Heart left ventricle (tissue), 16 donors: Measurements from ENCODE around the gene PMVK. TPM values are rescaled to one million over a fixed set of nuclear protein-coding genes. Genes with fewer than 3 reads are reported as not detected.
"Not testable (repeated sequence)": the region's sequence is repeated elsewhere in the genome, so short reads cannot be mapped to it uniquely, and the experiment has no call there.

ENCODE experiments used
- ATAC-seq, 4 donors: fragments of 200-7000 bp; cut with Tn5 transposase; one replicate each; pipeline ENCODE4 v1.9.1; 2020 to 2022; ENCODE audit warnings: moderate library complexity in 4 of 4, mild to moderate bottlenecking in 3 of 4, moderate number of reproducible peaks in 1 of 4
- DNase-seq, 5 donors: peaks; one replicate each; pipeline ENCODE4 v3.0.0-alpha.2; 2020
- H3K27ac ChIP-seq, 12 donors: fragments of 200-600 bp; sonication (generic) in 4 of 12; one replicate each; pipeline versions ENCODE4 v1.5.0 to v1.8.0; 2016 to 2022; ENCODE audit warnings: mild to moderate bottlenecking in 2 of 12
- H3K27me3 ChIP-seq, 9 donors: fragments of 200-600 bp; sonication (generic) in 2 of 9; one replicate each; pipeline versions ENCODE4 v1.5.1 to v1.8.0; 2016 to 2022; ENCODE audit warnings: mild to moderate bottlenecking in 3 of 9
- H3K36me3 ChIP-seq, 9 donors: fragments of 200-600 bp; sonication (generic) in 2 of 9; one replicate each; pipeline versions ENCODE4 v1.5.0 to v1.8.0; 2018 to 2022; ENCODE audit warnings: mild to moderate bottlenecking in 2 of 9
- H3K4me1 ChIP-seq, 12 donors: fragments of 200-600 bp; sonication (generic) in 4 of 12; one replicate each; pipeline versions ENCODE4 v1.5.0 to v1.8.0; 2016 to 2022; ENCODE audit warnings: mild to moderate bottlenecking in 3 of 12
- H3K4me3 ChIP-seq, 12 donors: fragments of 200-600 bp; sonication (generic) in 4 of 12; one replicate each; pipeline versions ENCODE4 v1.5.0 to v1.8.0; 2017 to 2022; ENCODE audit warnings: mild to moderate bottlenecking in 9 of 12, moderate library complexity in 4 of 12
- H3K9me3 ChIP-seq, 12 donors: fragments of 200-600 bp; sonication (generic) in 4 of 12; one replicate each; pipeline versions ENCODE4 v1.5.0 to v1.8.0; 2016 to 2022; ENCODE audit warnings: mild to moderate bottlenecking in 1 of 12
- POLR2A ChIP-seq, 2 donors: fragments of 450-650 bp; IDR thresholded peaks; one replicate each; pipeline ENCODE4 v1.6.1; 2017; ENCODE audit warnings: antibody characterized with exemption in 2 of 2, mild to moderate bottlenecking in 2 of 2, moderate library complexity in 2 of 2
- WGBS, 4 donors: extraction: QIAGEN DNeasy Blood & Tissue Kit in 2 of 4; methylation state at CpG; one replicate each; pipeline versions ENCODE4 v1.1.5 to v1.1.7; 2013 to 2018; 5-methylcytosine and 5-hydroxymethylcytosine counted together
- intact Hi-C, 10 donors: fragments of 100-400 bp; cut with DNase I; formaldehyde crosslinking; loops; one replicate each; pipeline versions ENCODE4 v1.11.1 to v1.14.2; 2022
- polyA plus RNA-seq, 2 donors: library from polyadenylated mRNA; stranded (reverse); fragments of 200-250 nt; gene quantifications; one replicate each; pipeline ENCODE4 v1.2.3, GENCODE V29; 2013
- total RNA-seq, 9 donors: library from RNA; depleted of rRNA in 2 of 9; stranded (reverse); fragments of >200 nt in 2 of 9; fragmentation: NEBNext Ultra II Directional in 3 of 9; extraction: Animal tissue kit (Norgen Biotek cat#: 25700) in 3 of 9; gene quantifications; one replicate each; pipeline versions ENCODE4 v1.1.0 to v1.2.4, GENCODE V29; 2016 to 2023
- TF ChIP-seq, protein P1 (sequence below), 12 donors: fragments of 200-600 bp; sonication (generic) in 4 of 12; IDR thresholded peaks; one replicate each; pipeline versions ENCODE4 v1.5.0 to v1.8.0; 2018 to 2022; ENCODE audit warnings: antibody characterized with exemption in 12 of 12, mild to moderate bottlenecking in 5 of 12
- donor health status: ischemic (EF 13 %, LVEDD 7.1; RV severe dilation, severe dysfunction).
- donor health status: healthy with polysubstance abuse.
- donor health status: DM: no; HTN: yes; CAD: no.
- donor health status: DM: no; HTN: no; CAD: no.
- donor health status: ischemic (EF 25% LVEDD 6.9; RV normal size, moderate dysfunction).
- donor health status: ischemic (EF 25% LVEDD 5.7; RV mildly dilated, moderate dysfunction).
- donor health status: healthy.
- donor health status: DM: yes; HTN: yes; CAD: no.
- donor health status: ischemic (EF 35%, LVEDD 5.7; RV mildly dilated, moderate dysfunction).
- donor health status: nonischemic (EF 11% LVEDD 7.7; RV severe dilation, severe dysfunction).
- donor health status: DM: yes; HTN: yes; CAD: no.
- donor health status: PGD.
- donor health status: ischemic (EF 29% LVEDD 5.4; RV normal size, mild dysfunction).
- donor health status: nonischemic (EF 23%, LVEDD 6.1; RV moderate dilation, normal function).

PMVK gene
- total and polyA plus RNA-seq, 11 donors: 12.8 to 52.1 (median 39.1) TPM

DNA sequence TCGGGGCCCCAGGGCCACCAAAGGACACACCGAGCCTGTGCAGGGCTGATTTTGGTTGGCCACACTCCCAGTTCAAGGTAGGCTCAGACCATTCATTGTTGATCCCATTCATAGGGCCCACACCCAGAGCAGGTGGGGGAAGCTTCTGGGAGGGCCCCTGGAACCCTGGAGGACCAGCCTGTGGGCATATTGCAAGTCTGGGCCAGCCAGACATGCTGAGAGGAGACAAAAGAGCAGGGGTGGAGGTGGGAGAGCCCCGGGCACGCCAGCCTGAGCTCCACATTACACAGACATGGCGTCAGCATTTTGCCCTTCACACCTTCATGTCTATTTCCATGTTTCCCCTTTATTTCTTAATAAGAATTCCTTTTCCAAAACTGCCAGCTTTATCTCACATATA, 25.7 kb downstream of the PMVK start:
- peak overlapping the region in 2 of 12 donors; percentile 62 to 74 for H3K27ac ChIP-seq
- TF ChIP-seq, protein P1, sequence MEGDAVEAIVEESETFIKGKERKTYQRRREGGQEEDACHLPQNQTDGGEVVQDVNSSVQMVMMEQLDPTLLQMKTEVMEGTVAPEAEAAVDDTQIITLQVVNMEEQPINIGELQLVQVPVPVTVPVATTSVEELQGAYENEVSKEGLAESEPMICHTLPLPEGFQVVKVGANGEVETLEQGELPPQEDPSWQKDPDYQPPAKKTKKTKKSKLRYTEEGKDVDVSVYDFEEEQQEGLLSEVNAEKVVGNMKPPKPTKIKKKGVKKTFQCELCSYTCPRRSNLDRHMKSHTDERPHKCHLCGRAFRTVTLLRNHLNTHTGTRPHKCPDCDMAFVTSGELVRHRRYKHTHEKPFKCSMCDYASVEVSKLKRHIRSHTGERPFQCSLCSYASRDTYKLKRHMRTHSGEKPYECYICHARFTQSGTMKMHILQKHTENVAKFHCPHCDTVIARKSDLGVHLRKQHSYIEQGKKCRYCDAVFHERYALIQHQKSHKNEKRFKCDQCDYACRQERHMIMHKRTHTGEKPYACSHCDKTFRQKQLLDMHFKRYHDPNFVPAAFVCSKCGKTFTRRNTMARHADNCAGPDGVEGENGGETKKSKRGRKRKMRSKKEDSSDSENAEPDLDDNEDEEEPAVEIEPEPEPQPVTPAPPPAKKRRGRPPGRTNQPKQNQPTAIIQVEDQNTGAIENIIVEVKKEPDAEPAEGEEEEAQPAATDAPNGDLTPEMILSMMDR (IDR thresholded peaks at IDR 0.05): no peak
- TF ChIP-seq POLR2A (IDR thresholded peaks at IDR 0.05): no peak
- ATAC-seq: no peak
- intact Hi-C loops: loop anchor here in 1 of 10 donors (2.0 kb wide), 1 partner anchor 30 kb away; no protein-coding TSS in a partner anchor
- no peak for DNase-seq
- WGBS, 4 donors: 92 to 96% (median 95%) methylated on average over 5 of the region's 5 CpGs
- H3K9me3 ChIP-seq: peaks cover 0 to 3% (median 0%) of the 10 kb centered on the region in 12 donors
- peaks cover 0 to 20% (median 4%) of the 10 kb centered on the region in 12 donors for H3K4me1 ChIP-seq
- H3K27me3 ChIP-seq: no peaks in the 10 kb centered on the region
- H3K36me3 ChIP-seq: no peaks in the 10 kb centered on the region
- no peak overlapping the region for H3K4me3 ChIP-seq

DNA sequence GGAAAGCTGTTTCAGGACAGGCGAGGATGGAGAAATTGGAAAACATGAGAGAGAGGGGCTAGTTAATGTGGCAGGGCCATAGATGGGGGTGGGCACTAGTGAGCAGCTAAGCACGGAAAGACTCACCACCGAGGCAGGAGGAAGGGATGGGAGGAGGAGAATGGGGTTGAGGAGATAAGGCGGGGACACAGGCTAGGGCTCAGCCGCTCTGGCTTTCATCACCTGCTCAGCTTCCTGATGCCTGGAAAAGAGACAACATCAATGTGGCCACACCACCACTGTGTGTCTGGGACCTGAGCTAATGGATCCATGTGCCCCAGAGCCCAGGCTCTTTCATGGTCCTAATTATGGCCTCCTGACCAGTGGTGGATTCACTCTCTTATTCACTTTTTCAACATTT, 27.6 kb downstream of the PMVK start:
- DNase-seq (no peak), ATAC-seq (no peak)
- Histone ChIP-seq H3K27me3 (no peaks in the 10 kb centered on the region), H3K27ac (no peak overlapping the region), H3K4me3 (no peak overlapping the region), H3K4me1 (peaks cover 0 to 20% (median 4%) of the 10 kb centered on the region in 12 donors), H3K9me3 (peaks cover 0 to 3% (median 0%) of the 10 kb centered on the region in 12 donors), H3K36me3 (no peaks in the 10 kb centered on the region)
- TF ChIP-seq, protein P1 (IDR thresholded peaks at IDR 0.05): no peak
- TF ChIP-seq POLR2A (IDR thresholded peaks at IDR 0.05): no peak
- intact Hi-C loops: loop anchor here in 2 of 10 donors (5.0 kb wide), 1 partner anchor 153 kb away; the partner anchor contains the start of gene EFNA4 (in 2 of the 2)
- WGBS, 4 donors: 73 to 79% (median 75%) methylated on average over 5 of the region's 5 CpGs

DNA sequence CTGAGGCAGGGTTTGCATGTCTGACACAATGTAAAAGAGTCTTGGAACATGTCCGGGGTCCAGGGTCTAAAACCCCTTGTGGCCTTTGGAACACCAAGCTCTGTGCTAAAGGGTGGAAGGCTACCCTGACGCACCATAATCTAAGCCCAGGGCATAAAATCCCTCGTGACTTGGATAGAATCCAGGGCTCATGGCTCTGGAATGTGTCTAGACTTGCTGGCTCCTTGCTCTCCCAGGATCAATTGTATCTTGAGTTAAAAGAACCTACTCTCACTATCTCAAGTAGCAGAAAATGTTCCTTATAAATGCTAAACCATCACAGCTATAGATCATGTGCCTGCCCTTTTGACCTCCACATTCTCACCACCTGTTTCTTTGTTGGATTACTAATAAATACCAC, 28.4 kb downstream of the PMVK start:
- 60 to 87% (median 60%) methylated on average over 2 to 3 of the region's 3 CpGs for WGBS, 4 donors
- intact Hi-C loops: loop anchor here in 2 of 10 donors (5.0 kb wide), 1 partner anchor 154 kb away; the partner anchor contains the start of gene EFNA4 (in 2 of the 2)
- H3K36me3 ChIP-seq, H3K27me3 ChIP-seq, H3K4me3 ChIP-seq, ATAC-seq, H3K9me3 ChIP-seq, H3K27ac ChIP-seq, DNase-seq: not testable (repeated sequence)
- peaks cover 0 to 16% (median 3%) of the 10 kb centered on the region in 12 donors for H3K4me1 ChIP-seq

DNA sequence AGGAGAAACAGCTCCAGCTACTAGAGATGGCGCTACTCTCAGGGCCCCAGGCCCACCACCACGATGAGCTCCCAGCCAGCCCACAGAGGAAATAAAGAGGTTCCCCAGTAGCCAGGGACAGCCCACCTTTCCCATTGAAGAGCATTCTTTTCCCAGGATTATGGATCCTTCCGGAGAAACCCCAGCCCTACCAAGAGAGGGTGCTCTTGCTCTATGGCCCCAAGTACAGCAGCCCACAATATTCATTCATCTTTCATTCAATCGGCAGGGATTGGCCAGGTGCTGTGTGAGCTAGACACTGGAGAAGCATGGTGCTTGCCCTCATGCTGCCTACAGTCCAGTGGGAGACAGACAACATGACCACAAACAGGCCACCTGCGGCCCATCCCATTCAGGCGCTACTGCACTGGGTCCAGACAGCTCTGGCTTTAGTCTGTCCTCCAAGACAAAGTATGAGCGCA, 29.9 kb downstream of the PMVK start:
- TF ChIP-seq POLR2A (IDR thresholded peaks at IDR 0.05): no peak
- TF ChIP-seq, protein P1 (IDR thresholded peaks at IDR 0.05): peak; percentile 28 to 60 (median 42)
- Histone ChIP-seq H3K27me3 (no peaks in the 10 kb centered on the region), H3K27ac (no peak overlapping the region), H3K4me3 (no peak overlapping the region), H3K36me3 (no peaks in the 10 kb centered on the region), H3K4me1 (peaks cover 0 to 4% (median 0%) of the 10 kb centered on the region in 12 donors), H3K9me3 (peaks cover 0 to 3% (median 0%) of the 10 kb centered on the region in 12 donors)
- DNase-seq (no peak), ATAC-seq (peak in 3 of 4 donors; percentile 50 to 66 (median 59))
- intact Hi-C loops: loop anchor here in 2 of 10 donors (5.0 kb wide), 1 partner anchor 156 kb away; the partner anchor contains the start of gene EFNA4 (in 2 of the 2)
- 75 to 87% (median 80%) methylated on average over 5 to 7 of the region's 7 CpGs for WGBS, 4 donors
